ENCODE results near the gene SENP7. TPM values are rescaled to one million over a fixed set of nuclear protein-coding genes. Genes with fewer than 3 reads are reported as not detected.
"Not testable (repeated sequence)": the region's sequence is repeated elsewhere in the genome, so short reads cannot be mapped to it uniquely, and the experiment has no call there.

Gene SENP7
- total RNA-seq, 2 experiments from 2014 or later = 9.6 to 11.4 TPM

DNA sequence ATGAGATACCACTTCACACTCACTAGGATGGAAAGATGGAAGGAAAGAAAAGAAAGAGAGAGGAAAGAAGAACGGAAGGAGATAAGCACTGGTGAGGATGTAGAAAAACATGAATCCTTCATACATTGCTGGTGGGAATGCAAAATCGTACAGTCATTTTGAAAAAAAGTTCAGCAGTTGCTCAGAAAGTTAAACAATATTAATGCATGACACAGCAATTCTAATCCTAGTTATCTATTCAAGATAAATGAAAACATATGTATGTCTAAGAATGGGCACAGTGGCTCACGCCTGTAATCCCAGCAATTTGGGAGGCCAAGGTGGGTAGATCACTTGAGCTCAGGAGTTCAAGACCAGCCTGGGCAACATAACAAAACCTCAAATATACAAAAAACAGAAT lies 59.1 kb downstream of the SENP7 start:
- intact Hi-C loops (cut with micrococcal nuclease) = no loop called here
- Mint-ChIP-seq H3K9me3 (peaks cover 8% of the 10 kb centered on the region), H3K27me3 (no peaks in the 10 kb centered on the region), H3K27ac (no peak overlapping the region), H3K36me3 (ENCODE audit: low read depth) (peaks cover 26% of the 10 kb centered on the region), H3K4me1 (ENCODE audit: low read depth) (peaks cover 17% of the 10 kb centered on the region), H3K4me3 (no peak overlapping the region)
- no peak for DNase-seq
- ChIA-PET POLR2A (no interaction called here), CTCF (no interaction called here)
- no peak for ATAC-seq
- TF ChIP-seq, protein P1, sequence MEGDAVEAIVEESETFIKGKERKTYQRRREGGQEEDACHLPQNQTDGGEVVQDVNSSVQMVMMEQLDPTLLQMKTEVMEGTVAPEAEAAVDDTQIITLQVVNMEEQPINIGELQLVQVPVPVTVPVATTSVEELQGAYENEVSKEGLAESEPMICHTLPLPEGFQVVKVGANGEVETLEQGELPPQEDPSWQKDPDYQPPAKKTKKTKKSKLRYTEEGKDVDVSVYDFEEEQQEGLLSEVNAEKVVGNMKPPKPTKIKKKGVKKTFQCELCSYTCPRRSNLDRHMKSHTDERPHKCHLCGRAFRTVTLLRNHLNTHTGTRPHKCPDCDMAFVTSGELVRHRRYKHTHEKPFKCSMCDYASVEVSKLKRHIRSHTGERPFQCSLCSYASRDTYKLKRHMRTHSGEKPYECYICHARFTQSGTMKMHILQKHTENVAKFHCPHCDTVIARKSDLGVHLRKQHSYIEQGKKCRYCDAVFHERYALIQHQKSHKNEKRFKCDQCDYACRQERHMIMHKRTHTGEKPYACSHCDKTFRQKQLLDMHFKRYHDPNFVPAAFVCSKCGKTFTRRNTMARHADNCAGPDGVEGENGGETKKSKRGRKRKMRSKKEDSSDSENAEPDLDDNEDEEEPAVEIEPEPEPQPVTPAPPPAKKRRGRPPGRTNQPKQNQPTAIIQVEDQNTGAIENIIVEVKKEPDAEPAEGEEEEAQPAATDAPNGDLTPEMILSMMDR (IDR thresholded peaks at IDR 0.05) = no peak

DNA sequence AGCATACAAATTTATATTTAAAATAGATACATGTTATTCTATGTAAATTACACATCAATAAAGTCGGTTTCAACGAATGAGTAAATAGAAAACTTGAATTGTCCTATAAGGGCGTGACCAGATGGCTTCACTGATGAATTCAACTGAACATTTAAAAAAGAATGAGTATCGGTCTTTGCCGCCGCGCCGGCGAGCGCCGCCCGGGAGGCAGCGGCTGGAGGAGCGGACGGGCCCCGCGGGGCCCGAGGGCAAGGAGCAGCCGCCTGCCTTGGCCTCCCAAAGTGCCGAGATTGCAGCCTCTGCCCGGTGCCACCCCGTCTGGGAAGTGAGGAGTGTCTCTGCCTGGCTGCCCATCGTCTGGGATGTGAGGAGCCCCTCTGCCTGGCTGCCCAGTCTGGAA lies 74.4 kb downstream of the SENP7 start:
- H3K4me3 Mint-ChIP-seq; H3K27me3 Mint-ChIP-seq; CTCF ChIA-PET; ATAC-seq; intact Hi-C loops (cut with micrococcal nuclease); POLR2A ChIA-PET; H3K27ac Mint-ChIP-seq; DNase-seq: not testable (repeated sequence)
- Mint-ChIP-seq H3K36me3 (ENCODE audit: low read depth) (peaks cover 27% of the 10 kb centered on the region), H3K9me3 (peaks cover 20% of the 10 kb centered on the region), H3K4me1 (ENCODE audit: low read depth) (peaks cover 28% of the 10 kb centered on the region)

DNA sequence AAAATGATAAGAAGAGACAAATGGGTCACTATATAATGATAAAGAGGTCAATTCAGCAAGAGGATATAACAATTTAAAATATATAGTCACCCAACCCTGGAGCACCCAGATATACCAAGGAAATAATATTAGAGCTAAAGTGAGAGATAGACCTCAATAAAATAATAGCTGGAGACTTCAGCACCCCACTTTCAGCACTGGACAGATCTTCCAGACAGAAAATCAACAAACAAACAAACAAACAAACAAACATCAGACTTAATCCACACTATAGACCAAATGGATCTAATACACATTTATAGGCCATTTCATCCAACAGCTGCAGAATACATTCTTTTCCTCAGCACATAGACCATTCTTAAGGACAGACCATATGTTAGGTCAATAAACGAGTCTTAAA lies 79.4 kb downstream of the SENP7 start:
- no peak for DNase-seq
- no peak overlapping the region for H3K27ac Mint-ChIP-seq
- no peak for ATAC-seq
- H3K4me1 Mint-ChIP-seq (ENCODE audit: low read depth) = peaks cover 27% of the 10 kb centered on the region
- POLR2A ChIA-PET = no interaction called here
- H3K27me3 Mint-ChIP-seq = no peaks in the 10 kb centered on the region
- no peak overlapping the region for H3K4me3 Mint-ChIP-seq
- CTCF ChIA-PET = no interaction called here
- TF ChIP-seq, protein P1 (IDR thresholded peaks at IDR 0.05) = no peak
- intact Hi-C loops (cut with micrococcal nuclease) = no loop called here
- H3K9me3 Mint-ChIP-seq = peaks cover 17% of the 10 kb centered on the region
- H3K36me3 Mint-ChIP-seq (ENCODE audit: low read depth) = peaks cover 15% of the 10 kb centered on the region

DNA sequence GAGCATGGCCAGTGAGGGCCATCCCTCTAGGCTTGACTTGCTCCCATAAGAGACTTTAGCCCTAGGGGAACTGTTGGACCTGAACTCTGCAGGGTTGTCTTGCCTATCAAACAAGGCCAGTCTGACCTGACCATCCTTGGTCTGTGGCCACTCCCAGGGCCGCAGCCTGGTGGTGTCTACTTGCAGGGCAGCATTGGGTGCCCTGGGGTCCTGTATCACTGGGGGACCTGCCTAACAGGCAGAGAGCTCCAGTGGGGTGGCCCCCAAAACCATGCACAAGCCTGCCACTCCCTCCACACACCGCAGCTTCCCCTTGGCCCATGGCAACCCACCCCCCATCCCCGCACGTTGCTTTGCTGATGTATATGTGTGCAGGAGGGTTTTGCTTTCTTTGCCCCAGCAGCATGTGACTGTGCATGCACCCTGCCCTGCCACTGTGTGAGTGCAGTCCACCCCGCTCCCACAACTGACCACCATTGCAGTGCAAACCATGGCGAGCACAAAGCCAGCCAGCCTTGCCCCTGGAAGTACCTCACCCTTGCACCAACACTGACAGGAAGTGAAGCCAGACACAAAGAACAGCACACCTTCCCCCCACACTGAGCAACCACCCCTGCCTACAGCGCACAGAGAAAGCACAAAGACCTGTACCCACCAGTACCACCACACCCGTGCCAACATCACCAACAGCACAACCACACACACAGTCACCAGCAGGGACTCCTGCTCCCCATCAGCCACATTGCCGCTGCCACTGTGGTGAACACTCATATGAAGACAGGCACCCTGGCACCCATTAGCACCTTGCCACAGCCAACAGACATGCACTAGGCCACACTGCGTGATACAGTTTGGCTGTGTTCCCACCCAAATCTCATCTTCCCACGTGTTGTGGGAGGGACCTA lies 88.8 kb downstream of the SENP7 start:
- intact Hi-C loops (cut with micrococcal nuclease) = no loop called here
- ATAC-seq = peak; percentile 79
- H3K27ac Mint-ChIP-seq = peak overlapping the region; percentile 84
- TF ChIP-seq, protein P1 (IDR thresholded peaks at IDR 0.05) = no peak
- peaks cover 27% of the 10 kb centered on the region for H3K36me3 Mint-ChIP-seq (ENCODE audit: low read depth)
- H3K9me3 Mint-ChIP-seq = peaks cover 25% of the 10 kb centered on the region
- DNase-seq = peak; percentile 35
- peaks cover 38% of the 10 kb centered on the region for H3K4me1 Mint-ChIP-seq (ENCODE audit: low read depth)
- H3K4me3 Mint-ChIP-seq = peak overlapping the region; percentile 13
- H3K27me3 Mint-ChIP-seq = no peaks in the 10 kb centered on the region
- ChIA-PET POLR2A (no interaction called here), CTCF (no interaction called here)

DNA sequence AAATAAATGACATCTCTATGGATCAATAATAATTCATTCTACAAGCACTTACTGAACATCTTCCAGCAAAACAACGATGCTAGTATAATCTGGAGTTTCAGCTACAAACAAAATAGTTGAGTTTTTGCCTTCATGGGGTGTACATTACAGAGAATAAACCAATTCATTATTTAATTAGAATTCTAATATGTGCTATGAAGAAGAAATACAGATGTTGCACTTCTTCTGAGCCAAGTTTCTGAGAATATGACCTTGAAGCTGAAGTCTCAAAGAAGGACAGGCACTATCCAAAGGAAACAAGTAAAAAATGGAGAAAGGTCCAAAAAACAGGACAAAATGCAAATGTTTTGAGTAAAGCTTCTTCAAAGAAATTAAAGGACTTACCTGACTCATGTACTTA lies 94.2 kb downstream of the SENP7 start:
- Mint-ChIP-seq H3K36me3 (ENCODE audit: low read depth) (peaks cover 6% of the 10 kb centered on the region), H3K27ac (no peak overlapping the region), H3K9me3 (no peaks in the 10 kb centered on the region), H3K4me3 (no peak overlapping the region), H3K4me1 (ENCODE audit: low read depth) (peaks cover 37% of the 10 kb centered on the region), H3K27me3 (no peaks in the 10 kb centered on the region)
- TF ChIP-seq, protein P1 (IDR thresholded peaks at IDR 0.05) = no peak
- POLR2A ChIA-PET = interaction anchor here (0.9 kb wide), 1 partner anchor 143 kb away, joined by 3 read pairs; the partner anchor contains the start of gene TRMT10C
- CTCF ChIA-PET = no interaction called here
- ATAC-seq (no peak), DNase-seq (no peak)
- intact Hi-C loops (cut with micrococcal nuclease) = no loop called here

Measured in activated CD8-positive, alpha-beta T cell treated with anti-CD3 and anti-CD28 coated beads for 36 hours (primary cell).